GM12878 (cell line): Measurements from ENCODE around the gene NCAPD3. TPM values are rescaled to one million over a fixed set of nuclear protein-coding genes. Genes with fewer than 3 reads are reported as not detected.

Experiments
- ATAC-seq: fragments of 200-7000 bp; cut with Tn5 transposase; 3 replicates; pipeline ENCODE4 v1.9.1; 2020; ENCODE audit warnings: mild to moderate bottlenecking, moderate library complexity
- BruUV-seq: library from RNA; stranded (reverse); fragments of 400-500 nt; replicated peaks from 2 replicates; lab custom pipeline; 2021; lab: Mats Ljungman, UMichigan
- CTCF ChIA-PET: fragments of 300-600 bp; sonication (Branson Sonifier 250); formaldehyde crosslinking; extraction: SDS; loops from one replicate; lab custom pipeline; 2021; ENCODE audit warnings: inconsistent platforms; lab: Yijun Ruan, JAX
- POLR2A ChIA-PET: fragments of 350-600 bp; formaldehyde crosslinking; extraction: SDS; loops from one replicate; lab custom pipeline; 2021; ENCODE audit warnings: inconsistent platforms; lab: Charles Lee
- RAD21 ChIA-PET: fragments of 300-600 bp; sonication (Branson Sonifier 250); formaldehyde crosslinking; loops from one replicate; lab custom pipeline; 2023; ENCODE audit warnings: antibody characterized with exemption; ENCODE audit not compliant: unreplicated experiment; lab: Charles Lee
- SMC1A ChIA-PET: fragments of 300-600 bp; sonication (Branson Sonifier 250); formaldehyde crosslinking; loops from one replicate; lab custom pipeline; 2023; ENCODE audit not compliant: unreplicated experiment, uncharacterized antibody; lab: Charles Lee
- DNase-seq: peaks from one replicate; pipeline ENCODE4 v3.0.0-alpha.2; 2011; ENCODE audit warnings: low read depth, low spot score
- FAIRE-seq: peaks from 3 replicates; lab custom pipeline; 2011; peaks lifted over from hg19 to GRCh38; lab: Jason Lieb, UNC
- H2AFZ ChIP-seq: 2 replicates; pipeline ENCODE4 v1.6.0; 2011; ENCODE audit warnings: low read depth, low read length, control low read depth; ENCODE audit not compliant: control insufficient read depth
- H3K27ac ChIP-seq: 2 replicates; pipeline ENCODE4 v1.5.1; 2011; ENCODE audit warnings: control low read depth; ENCODE audit not compliant: control insufficient read depth, insufficient read depth
- H3K27me3 ChIP-seq, 2 experiments: replicated peaks in 1 of 2; 2 replicates each; pipeline versions ENCODE4 v1.6.0 to v1.6.1; 2011; ENCODE audit warnings: low read length in 1 of 2; ENCODE audit not compliant: control insufficient read depth in 2 of 2, insufficient read depth in 2 of 2
- H3K36me3 ChIP-seq, 2 experiments: 2 replicates each; pipeline ENCODE4 v1.5.1; 2011; ENCODE audit warnings: low read length in 1 of 2; ENCODE audit not compliant: control insufficient read depth in 2 of 2, insufficient read depth in 2 of 2
- H3K4me1 ChIP-seq: 2 replicates; pipeline ENCODE4 v1.6.1; 2011; ENCODE audit warnings: mild to moderate bottlenecking, low read length, moderate library complexity, mixed read lengths; ENCODE audit not compliant: control insufficient read depth, insufficient read depth
- H3K4me2 ChIP-seq: 2 replicates; pipeline ENCODE4 v1.6.0; 2011; ENCODE audit warnings: control low read depth; ENCODE audit not compliant: control insufficient read depth, insufficient read depth
- H3K4me3 ChIP-seq: fragments of 200-600 bp; sonication (generic); 2 replicates; pipeline ENCODE4 v1.5.1; 2016
- H3K79me2 ChIP-seq: 2 replicates; pipeline ENCODE4 v1.6.0; 2011; ENCODE audit warnings: low read length; ENCODE audit not compliant: control insufficient read depth, insufficient read depth
- H3K9ac ChIP-seq: 2 replicates; pipeline ENCODE4 v1.8.0; 2011; ENCODE audit warnings: low read length, control low read depth, mixed read lengths; ENCODE audit not compliant: control insufficient read depth, insufficient read depth
- H3K9me3 ChIP-seq: replicated peaks from 3 replicates; pipeline ENCODE4 v1.5.1; 2011; ENCODE audit warnings: mild to moderate bottlenecking, low read length; ENCODE audit not compliant: control insufficient read depth, insufficient read depth
- H4K20me1 ChIP-seq: 2 replicates; pipeline ENCODE4 v1.6.0; 2011; ENCODE audit not compliant: control insufficient read depth, insufficient read depth
- CTCF ChIP-seq, 3 experiments: IDR thresholded peaks in 2 of 3; conservative IDR thresholded peaks in 1 of 3; 2 replicates each; pipeline ENCODE4 v1.5.1; 2011; ENCODE audit warnings: low read depth in 3 of 3, low read length in 3 of 3, mild to moderate bottlenecking in 3 of 3, control low read depth in 2 of 3, moderate library complexity in 2 of 3, inconsistent platforms in 1 of 3, mixed read lengths in 1 of 3; ENCODE audit not compliant: control insufficient read depth in 2 of 3, insufficient read depth in 1 of 3; ENCODE audit errors: extremely low read depth in 1 of 3
- ESRRA ChIP-seq: IDR thresholded peaks from 2 replicates; pipeline ENCODE4 v1.6.1; 2012; ENCODE audit warnings: mild to moderate bottlenecking, low read length, improper control_type of control experiment
- FOXM1 ChIP-seq: IDR thresholded peaks from 2 replicates; pipeline ENCODE4 v1.6.1; 2012; ENCODE audit warnings: low read depth, mild to moderate bottlenecking, inconsistent platforms, low read length, moderate library complexity
- HDGF ChIP-seq: fragments of 450-650 bp; IDR thresholded peaks from 2 replicates; pipeline ENCODE4 v1.6.1; 2016; ENCODE audit warnings: antibody characterized with exemption
- IKZF1 ChIP-seq: fragments of 450-650 bp; conservative IDR thresholded peaks from 2 replicates; pipeline ENCODE4 v1.6.1; 2017; ENCODE audit warnings: antibody characterized with exemption, mild to moderate bottlenecking
- NBN ChIP-seq: fragments of 450-650 bp; IDR thresholded peaks from 2 replicates; pipeline ENCODE4 v1.6.1; 2016
- NFIC ChIP-seq: IDR thresholded peaks from 2 replicates; pipeline ENCODE4 v1.6.1; 2012; ENCODE audit warnings: low read depth, mild to moderate bottlenecking, inconsistent platforms, low read length, moderate library complexity
- NFXL1 ChIP-seq: fragments of 450-650 bp; IDR thresholded peaks from 2 replicates; pipeline ENCODE4 v1.6.1; 2017; ENCODE audit warnings: antibody characterized with exemption, mild to moderate bottlenecking, borderline replicate concordance
- RAD21 ChIP-seq: IDR thresholded peaks from 2 replicates; pipeline ENCODE4 v1.6.1; 2011; ENCODE audit warnings: mild to moderate bottlenecking, low read depth, low read length, moderate library complexity; ENCODE audit not compliant: insufficient read depth
- SMC3 ChIP-seq: IDR thresholded peaks from 2 replicates; pipeline ENCODE4 v1.6.1; 2011; ENCODE audit warnings: low read length, improper control_type of control experiment, borderline replicate concordance
- YY1 ChIP-seq: IDR thresholded peaks from 2 replicates; pipeline ENCODE4 v1.6.1; 2011; ENCODE audit warnings: low read depth, mild to moderate bottlenecking, low read length
- ZNF207 ChIP-seq: fragments of 450-650 bp; IDR thresholded peaks from 2 replicates; pipeline ENCODE4 v1.6.1; 2014; ENCODE audit warnings: antibody characterized with exemption, mild to moderate bottlenecking, borderline replicate concordance
- ZNF687 ChIP-seq: fragments of 450-650 bp; IDR thresholded peaks from 2 replicates; pipeline ENCODE4 v1.6.1; 2017; ENCODE audit warnings: mild to moderate bottlenecking, moderate library complexity
- WGBS: methylation state at CpG from one replicate; pipeline ENCODE4 v1.1.6; 2016; ENCODE audit warnings: low lambda C conversion rate; ENCODE audit not compliant: insufficient replicate concordance, insufficient coverage; ENCODE audit errors: missing lambda C conversion rate; 5-methylcytosine and 5-hydroxymethylcytosine counted together
- in situ Hi-C: fragments of 300-500 bp; cut with MboI; formaldehyde crosslinking; loops from 9 replicates; pipeline ENCODE4 v1.14.3; 2018; ENCODE audit warnings: mixed read lengths
- intact Hi-C: fragments of 100-400 bp; cut with micrococcal nuclease; formaldehyde crosslinking; loops from one replicate; pipeline ENCODE4 v1.14.2; 2022; ENCODE audit not compliant: unreplicated experiment
- polyA plus RNA-seq, 11 experiments: library from polyadenylated mRNA; depleted of rRNA in 4 of 11; unstranded in 6 of 11; stranded (reverse) in 5 of 11; fragments of >200 nt; fragmentation: Nextera tagmentation in 4 of 11; fragmentation: Illumina TruSeq in 1 of 11; extraction: Ambion mirVana in 4 of 11; extraction: Trizol in 1 of 11; gene quantifications; 1 replicate in 1 of 11; 2 replicates in 10 of 11; pipeline versions ENCODE4 v1.2.1 to v1.2.3, GENCODE V29; 2011 to 2016; ENCODE audit warnings: inconsistent platforms in 2 of 11, missing spikeins in 2 of 11, low read depth in 1 of 11
- total RNA-seq, 4 experiments: library from RNA; depleted of rRNA in 3 of 4; stranded (reverse); fragments of >200 nt in 3 of 4; fragmentation: Illumina TruSeq in 1 of 4; extraction: Trizol in 1 of 4; gene quantifications; 2 replicates each; pipeline versions ENCODE4 v1.2.1 to v1.2.3, GENCODE V29; 2013 to 2021
- TF ChIP-seq, protein P1 (sequence below): fragments of 450-650 bp; IDR thresholded peaks from 2 replicates; pipeline ENCODE4 v1.6.1; 2017; ENCODE audit warnings: antibody characterized with exemption, mild to moderate bottlenecking, moderate library complexity

Gene NCAPD3
- total and polyA plus RNA-seq, 10 of the 15 experiments (the other 5 are each of a cell fraction or from before 2014, with no cell fraction given) = 14.9 to 58.2 (median 48.2) TPM

DNA sequence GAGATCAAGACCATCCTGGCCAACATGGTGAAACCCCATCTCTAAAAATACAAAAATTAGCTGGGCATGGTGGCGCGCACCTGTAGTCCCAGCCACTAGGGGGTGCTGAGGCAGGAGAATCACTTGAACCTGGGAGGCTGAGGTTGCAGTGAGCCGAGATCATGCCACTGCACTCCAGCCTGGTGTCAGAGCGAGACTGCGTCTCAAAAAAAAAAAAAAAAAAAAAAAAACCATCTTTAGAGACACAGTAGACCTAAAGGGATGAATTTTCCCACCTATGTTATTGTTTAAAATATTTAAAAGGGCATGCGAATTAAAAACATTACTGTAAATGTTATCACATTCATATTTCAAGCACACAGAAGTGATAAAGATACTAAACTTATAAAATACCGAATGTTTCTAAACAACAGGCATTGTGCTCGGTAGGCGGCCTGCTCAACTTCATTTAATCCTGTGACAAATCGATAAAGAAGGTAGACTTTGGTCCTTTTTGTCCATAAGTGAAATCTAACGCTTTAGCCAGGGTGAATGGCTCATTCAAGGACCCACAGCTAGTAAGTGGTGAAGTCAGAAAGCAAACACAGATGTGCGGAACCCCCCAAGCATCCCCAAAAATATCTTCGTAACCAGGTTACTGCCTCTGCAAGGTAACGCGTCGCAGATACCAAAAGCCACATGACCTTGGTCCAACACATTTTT lies 16.1 kb downstream of the NCAPD3 start:
- no peak overlapping the region for H3K4me3 ChIP-seq
- BruUV-seq = no TSS peak
- no peaks in the 10 kb centered on the region for H3K27me3 ChIP-seq
- ChIA-PET CTCF (interaction anchor here (0.7 to 6.7 kb wide), 21 partner anchors 9 to 71 kb away, joined by 3 to 56 read pairs (median 4); partner anchors contain the start of genes ACAD8, THYN1 and VPS26B), SMC1A (interaction anchor here (0.9 to 1.7 kb wide), 3 partner anchors 17 to 55 kb away, joined by 3 to 10 read pairs (median 3); partner anchors contain the start of gene VPS26B), POLR2A (interaction anchor here (0.9 kb wide), 1 partner anchor 46 kb away, joined by 3 read pairs; the partner anchor contains the start of genes ACAD8 and THYN1), RAD21 (interaction anchor here (0.7 to 1.4 kb wide), 7 partner anchors 16 to 425 kb away, joined by 3 to 8 read pairs (median 3); partner anchors contain the start of genes NCAPD3 and VPS26B)
- in situ Hi-C loops = no loop called here
- peaks cover 10 to 29% of the 10 kb centered on the region in 2 experiments for H3K36me3 ChIP-seq
- H3K79me2 ChIP-seq = no peaks in the 10 kb centered on the region; the same call in none of the 2 replicates
- peak; percentile 62 for ATAC-seq
- WGBS = 76% methylated on average over 16 of the region's 16 CpGs
- DNase-seq = no peak
- no peak overlapping the region for H2AFZ ChIP-seq
- no peak overlapping the region for H3K9ac ChIP-seq
- no peaks in the 10 kb centered on the region; the same call in 1 of the 2 replicates for H4K20me1 ChIP-seq
- H3K9me3 ChIP-seq = no peaks in the 10 kb centered on the region
- H3K27ac ChIP-seq = no peak overlapping the region
- no peaks in the 10 kb centered on the region for H3K4me1 ChIP-seq
- intact Hi-C loops = loop anchor here (2.0 to 10.0 kb wide), 3 partner anchors 15 to 147 kb away; partner anchors contain the start of genes ACAD8, NCAPD3 and THYN1
- no peak for FAIRE-seq
- no peak overlapping the region for H3K4me2 ChIP-seq
- no peak for TF ChIP-seq ESRRA
- no peak for TF ChIP-seq ZNF687
- TF ChIP-seq ZNF207 = no peak
- TF ChIP-seq, protein P1, sequence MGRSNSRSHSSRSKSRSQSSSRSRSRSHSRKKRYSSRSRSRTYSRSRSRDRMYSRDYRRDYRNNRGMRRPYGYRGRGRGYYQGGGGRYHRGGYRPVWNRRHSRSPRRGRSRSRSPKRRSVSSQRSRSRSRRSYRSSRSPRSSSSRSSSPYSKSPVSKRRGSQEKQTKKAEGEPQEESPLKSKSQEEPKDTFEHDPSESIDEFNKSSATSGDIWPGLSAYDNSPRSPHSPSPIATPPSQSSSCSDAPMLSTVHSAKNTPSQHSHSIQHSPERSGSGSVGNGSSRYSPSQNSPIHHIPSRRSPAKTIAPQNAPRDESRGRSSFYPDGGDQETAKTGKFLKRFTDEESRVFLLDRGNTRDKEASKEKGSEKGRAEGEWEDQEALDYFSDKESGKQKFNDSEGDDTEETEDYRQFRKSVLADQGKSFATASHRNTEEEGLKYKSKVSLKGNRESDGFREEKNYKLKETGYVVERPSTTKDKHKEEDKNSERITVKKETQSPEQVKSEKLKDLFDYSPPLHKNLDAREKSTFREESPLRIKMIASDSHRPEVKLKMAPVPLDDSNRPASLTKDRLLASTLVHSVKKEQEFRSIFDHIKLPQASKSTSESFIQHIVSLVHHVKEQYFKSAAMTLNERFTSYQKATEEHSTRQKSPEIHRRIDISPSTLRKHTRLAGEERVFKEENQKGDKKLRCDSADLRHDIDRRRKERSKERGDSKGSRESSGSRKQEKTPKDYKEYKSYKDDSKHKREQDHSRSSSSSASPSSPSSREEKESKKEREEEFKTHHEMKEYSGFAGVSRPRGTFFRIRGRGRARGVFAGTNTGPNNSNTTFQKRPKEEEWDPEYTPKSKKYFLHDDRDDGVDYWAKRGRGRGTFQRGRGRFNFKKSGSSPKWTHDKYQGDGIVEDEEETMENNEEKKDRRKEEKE = no peak
- peak; percentile 12; the same call in 1 of the 2 replicates for TF ChIP-seq SMC3
- TF ChIP-seq FOXM1 = no peak
- TF ChIP-seq IKZF1 = no peak
- TF ChIP-seq RAD21 = 0 out of 2 replicates have a peak, but pooled peaks have one; percentile 26
- TF ChIP-seq NFIC = no peak
- no peak for TF ChIP-seq NBN
- TF ChIP-seq YY1 = 0 out of 2 replicates have a peak, but pooled peaks have one; percentile 21
- TF ChIP-seq NFXL1 = no peak
- TF ChIP-seq CTCF (IDR thresholded peaks at IDR 0.05 in 2 of 3, conservative IDR thresholded peaks at IDR 0.05 in 1 of 3; ENCODE audit: control insufficient read depth in 2 of 3, extremely low read depth in 1 of 3, insufficient read depth in 1 of 3, low read depth in 3 of 3, low read length in 3 of 3) = peak; percentile 25 to 50 (median 50); a peak in 5 of 6 replicates
- peak; percentile 64; the same call in 1 of the 2 replicates for TF ChIP-seq HDGF
